Stimulated activated CD4-positive, alpha-beta T cell treated with anti-CD3 and anti-CD28 coated beads, Interleukin-12 subunit alpha, Interleukin-12 subunit beta, amount 100 ng/mL, for 4 hours (primary cell): ENCODE data around the gene SNX9.
A peak's percentile ranks its signal among the peaks of the same experiment; 100 is the strongest.

ENCODE experiments used
- DNase-seq: peaks from one replicate; pipeline ENCODE4 v3.0.0-alpha.2; 2020

The SNX9 gene

DNA sequence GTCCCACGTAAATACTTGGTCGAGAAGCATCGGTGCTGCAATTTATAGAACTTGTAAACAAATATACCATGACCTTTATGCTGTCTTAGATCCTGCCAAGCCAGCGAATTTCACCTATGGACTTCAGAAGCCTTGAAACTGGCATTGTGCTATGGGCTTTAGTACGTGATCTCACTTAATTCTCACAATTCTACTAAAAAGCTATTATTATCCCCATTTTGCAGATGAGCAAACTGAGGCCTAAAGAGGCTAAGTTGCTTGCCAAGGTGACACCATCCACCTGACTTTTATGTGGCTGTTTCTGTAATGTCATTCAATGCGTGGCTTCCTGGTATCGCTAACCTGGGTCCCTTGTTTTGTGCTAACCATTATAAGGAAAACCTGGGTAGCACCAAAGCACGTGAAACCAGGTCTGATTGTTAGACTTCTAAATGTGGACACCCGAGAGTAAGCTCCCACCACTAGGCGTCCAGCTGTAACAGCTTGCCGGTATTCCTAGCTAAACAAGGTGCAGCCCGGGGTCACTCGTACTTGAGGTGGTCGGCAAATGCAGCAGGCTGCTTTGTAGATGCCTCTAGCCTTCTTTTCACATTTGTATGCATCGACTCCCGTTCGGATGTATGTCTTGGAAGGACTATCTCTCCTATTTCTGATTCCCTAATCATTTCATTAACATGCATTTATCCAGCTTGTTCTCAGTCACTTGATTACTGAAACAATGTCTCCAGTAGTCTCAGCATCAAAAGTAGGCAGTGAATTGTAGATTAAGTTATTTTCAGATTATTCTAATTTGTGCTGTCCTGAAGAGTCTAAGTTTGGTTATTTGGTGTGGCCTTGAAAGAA is 159.7 kb downstream of the SNX9 start:
- no peak for DNase-seq

DNA sequence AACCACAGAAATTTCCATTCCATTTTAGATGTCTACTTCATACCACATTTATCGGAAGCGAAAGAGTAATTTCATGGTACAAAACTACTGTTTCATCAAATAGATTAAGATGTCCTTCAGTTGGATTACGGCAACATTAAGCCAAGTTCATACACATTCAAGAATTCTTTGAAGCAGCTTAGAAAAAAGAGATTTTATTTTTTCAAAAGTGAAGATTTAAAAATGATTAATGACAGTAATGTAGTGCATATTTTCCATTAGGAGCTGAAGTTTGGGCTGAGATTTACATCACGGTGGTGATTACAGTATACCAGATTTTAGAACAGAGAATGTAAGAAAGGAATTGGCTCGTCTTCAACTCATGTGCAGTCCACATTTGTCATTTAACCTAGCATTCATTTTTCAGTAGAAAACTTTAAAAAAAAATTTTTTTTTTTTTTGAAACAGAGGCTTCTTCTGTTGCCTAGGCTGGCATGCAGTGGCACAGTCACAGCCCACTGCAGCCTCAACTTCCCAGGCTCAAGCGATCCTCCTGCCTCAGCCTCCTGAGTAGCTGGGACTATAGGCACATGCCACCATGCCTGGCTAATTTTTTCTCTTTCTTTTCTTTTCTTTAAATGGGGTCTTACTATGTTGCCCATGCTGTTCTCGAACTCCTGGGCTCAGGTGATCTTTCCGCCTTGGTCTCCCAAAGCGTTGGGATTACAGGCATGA is 160.5 kb downstream of the SNX9 start:
- no peak for DNase-seq

DNA sequence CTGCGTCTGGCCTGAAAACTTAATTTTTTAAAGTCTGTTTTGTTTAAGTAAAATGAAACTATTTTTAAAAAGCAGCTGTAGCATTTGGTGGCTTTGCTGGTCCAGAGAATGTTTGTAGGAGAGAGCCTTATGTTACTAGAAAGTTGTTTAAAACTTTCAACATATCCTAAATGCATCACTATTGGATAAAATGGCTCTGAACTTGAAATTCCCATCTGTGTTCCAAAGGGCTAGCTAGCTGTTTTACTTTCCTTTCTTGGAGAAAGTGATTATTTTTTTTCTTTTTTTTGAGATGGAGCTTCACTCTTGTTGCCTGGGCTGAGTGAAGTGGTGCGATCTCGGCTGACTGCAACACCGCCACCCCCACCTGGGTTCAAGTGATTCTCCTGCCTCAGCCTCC is 161.1 kb downstream of the SNX9 start:
- no peak for DNase-seq

DNA sequence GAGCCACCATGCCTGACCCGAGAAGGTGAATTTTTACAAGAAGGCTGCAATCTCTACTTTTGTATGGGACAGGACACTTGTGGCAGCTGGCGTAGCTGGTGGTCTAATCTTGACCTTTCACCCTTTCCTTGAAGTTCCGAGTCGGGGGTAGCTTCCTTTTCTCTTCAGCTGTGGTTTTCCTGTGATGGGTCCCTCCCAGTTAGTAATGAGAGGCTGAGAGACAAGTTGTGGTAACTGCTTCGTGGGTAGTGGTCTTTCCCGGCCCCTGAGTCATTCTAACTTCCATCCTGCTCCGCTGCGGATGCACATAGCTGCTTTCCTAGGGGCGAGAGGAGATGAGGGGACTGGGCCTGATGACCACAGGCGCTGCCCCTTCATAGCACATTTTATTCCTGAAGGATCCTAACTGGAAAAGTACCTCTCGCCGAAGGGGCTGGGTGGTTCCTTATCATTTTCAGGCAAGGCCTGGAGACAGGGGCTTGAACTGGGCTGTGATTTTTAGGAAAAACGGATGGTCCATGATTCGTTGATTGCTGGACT is 161.7 kb downstream of the SNX9 start:
- no peak for DNase-seq

DNA sequence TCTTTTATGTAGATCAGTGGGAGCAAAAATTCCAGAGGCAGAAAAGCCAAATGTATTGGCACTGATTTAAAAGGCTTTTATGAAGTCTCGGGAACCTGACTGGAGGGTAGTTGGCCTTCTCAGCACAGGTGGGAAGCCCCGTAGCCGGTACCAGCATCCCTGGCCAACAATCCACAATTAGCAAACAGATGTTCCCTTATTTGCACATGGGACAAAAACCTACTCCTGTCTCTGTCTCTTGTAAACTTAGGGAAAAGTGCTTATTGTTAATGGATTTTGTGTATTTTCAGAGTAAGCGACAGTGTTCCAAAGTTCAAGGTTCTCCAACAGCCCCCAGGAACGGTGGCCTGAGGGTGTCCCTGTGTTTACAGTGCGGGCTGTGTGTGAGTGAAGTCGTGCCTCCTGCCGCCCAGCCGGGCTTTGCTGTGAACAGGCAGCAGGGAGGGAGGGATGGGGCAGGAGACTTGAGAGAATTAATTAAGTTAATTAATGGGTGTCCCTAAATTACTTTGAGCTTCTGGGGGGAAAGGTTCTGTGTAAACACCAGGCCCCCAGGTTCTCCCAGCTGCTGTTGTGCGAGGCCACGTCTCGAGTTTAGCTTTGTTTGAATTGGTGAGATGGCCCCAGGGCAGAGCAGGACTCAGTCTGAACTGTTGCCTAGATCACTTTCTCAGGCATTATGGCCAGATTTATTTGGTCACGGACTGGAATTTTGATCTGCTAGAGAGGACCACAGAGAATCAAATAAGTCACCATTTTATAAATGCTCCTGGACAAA is 162.5 kb downstream of the SNX9 start:
- DNase-seq = no peak

DNA sequence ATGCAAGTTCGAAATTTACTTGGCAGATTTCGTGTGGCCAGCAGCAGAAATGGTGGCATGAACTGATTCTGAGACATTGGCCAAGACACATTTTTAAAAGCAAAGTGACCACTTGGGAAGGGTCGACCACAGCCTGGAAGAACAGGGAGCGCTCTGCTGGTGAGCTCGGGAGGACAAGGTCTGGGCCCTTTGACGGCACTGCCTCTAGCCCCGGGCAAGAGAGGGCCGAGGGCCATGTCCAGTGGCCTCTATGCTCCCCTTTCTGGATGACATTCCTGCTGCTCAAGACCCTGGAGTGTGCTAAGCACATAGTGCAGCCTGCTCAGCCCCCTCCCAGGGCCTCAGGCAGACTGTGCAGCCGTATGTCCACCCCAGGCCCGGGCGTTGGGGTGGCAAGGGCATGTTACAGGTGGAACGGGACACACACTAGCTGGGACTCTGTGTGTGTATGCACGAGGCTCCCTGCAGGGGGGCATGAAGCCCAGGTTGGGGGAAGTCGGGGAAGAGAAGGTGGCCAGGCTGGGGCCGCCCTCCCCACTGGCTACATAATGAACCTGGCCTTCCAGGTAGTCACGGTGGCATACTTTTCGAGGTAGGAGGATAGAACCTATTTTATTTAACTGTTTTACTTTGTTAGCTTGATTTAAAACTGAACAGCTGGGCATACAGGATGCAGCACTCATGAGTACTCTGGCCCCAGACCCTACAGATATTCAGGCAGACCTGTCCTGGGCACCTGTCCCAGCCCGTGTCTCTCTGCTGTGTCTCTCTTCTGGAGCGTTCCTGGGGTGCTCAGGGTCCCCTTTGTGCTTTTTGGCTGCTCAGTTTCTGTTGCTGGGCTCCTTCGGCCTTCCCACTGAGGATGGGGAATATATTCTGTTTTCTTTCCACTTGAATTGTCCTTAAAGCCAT is 165.0 kb downstream of the SNX9 start:
- DNase-seq = no peak

DNA sequence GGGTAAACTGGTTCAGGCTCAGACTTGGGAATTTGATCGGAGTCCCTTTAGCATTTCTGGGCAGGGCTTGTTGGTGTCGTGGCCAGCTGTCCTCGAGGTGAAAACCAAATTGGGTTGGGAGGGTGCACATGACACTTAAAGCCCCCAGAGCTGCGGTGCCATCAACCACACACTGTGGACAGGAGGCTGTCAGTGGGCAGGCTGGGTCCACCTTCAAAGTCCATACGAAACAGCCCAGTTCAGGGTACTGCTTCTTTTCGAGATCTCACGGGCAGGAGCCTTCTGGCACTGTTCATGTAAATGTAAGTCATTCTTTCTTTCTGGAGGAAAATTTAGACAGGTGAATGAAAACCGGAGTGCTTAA is 165.6 kb downstream of the SNX9 start:
- no peak for DNase-seq

DNA sequence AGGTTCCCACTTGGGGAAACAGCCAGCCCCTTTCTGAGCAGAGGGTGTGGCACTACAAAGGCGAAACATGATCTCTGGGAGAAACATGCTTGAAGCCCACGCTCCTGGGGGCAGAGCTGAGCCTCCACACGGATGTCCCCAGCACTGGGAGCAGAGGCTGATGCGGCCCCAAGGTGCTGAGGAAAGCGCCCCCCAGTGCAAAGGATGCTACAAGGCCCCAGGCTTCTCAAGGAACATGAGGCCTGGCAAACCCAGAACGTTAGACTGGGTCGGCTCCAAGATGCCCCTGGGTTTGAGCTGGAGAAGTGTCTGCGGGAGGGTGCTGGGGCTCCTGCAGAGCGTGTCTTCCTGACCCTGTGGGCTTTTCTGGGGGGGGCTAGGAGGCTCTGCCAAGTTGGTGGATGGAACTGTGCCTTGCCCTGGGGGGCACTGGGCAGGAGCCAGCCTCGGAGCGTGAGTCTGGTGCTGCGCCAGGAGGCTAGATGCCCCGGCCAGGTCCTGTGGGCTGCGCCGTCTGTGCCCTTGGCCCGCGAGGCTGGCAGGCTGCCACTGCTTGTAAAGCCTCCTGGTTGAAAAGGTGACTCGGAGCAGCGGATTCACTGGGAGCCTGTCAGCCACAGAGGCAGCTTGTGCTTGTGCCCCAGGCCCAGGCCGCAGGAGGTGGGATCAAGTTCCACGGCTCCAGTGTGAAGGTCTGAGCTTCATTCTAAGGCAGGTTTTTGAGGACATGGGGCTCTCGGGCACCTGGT is 166.7 kb downstream of the SNX9 start:
- no peak for DNase-seq

DNA sequence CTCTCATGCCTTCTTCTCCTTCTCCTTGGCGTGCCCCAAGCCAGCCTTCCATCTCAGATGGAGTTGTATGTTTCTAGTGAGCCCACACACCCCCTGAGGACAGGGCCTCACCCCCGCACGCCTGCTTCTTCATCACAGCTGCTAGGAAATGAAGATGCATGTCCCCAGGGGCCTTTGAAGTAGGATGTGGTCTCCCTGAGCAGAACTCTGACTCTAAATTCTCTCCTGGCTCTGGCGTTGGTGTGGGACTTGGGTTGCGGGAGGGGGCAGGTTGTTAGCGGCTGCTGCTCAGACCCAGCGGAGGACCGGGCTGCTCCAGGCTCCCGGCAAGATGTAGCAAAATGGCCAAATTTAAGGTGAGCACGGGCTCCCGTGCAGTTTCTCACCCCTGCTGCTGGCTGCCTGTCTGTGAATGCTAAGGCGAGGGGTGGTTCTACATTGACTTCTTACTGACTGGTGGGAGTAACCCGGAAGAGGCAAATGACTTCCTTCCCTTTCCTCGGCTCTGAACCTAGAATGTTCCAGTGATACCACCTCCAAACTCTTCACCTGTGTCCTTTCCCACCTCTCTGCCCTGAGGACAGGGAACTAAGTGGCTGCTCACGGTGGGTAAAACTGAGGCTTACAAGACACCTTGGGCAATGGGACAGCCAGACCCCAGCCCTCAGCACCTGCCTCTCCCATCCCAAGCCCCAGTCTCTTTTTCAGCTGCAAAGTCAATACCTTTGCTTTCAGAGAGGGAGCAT is 167.4 kb downstream of the SNX9 start:
- DNase-seq = peak; percentile 20

DNA sequence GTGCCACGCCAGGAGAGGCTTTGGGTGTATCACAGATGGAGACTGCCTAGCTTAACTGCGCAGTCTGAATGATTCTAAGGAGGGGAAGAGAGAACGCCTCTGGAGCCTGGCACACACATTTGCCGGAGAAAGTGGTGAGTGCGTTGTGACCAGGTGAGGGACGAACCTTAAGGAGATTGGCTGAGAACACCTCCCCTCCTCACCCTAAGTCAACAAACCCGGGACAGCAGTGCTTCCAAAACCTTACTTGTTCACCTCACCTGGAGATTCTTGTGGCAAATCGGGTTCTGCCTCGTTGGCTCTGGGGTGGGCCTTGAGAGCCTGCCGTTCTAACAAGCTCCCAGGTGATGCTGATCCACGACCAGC is 168.0 kb downstream of the SNX9 start:
- no peak for DNase-seq

DNA sequence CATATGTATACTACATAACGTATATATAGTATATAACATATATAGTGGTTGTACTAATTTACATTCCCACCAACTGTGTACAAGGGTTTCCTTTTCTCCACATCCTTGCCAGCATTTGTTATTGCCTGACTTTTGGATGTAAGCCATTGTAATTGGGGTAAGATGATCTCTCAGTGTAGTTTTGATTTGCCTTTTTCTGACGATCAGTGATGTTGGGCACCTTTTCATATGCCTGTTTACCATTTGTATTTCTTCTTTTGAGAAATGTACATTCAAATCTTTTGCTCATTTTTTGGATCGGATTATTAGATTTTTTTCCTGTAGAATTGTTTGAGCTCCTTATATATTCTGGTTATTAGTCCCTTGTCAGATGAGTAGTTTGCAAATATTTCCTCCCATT is 170.0 kb downstream of the SNX9 start:
- DNase-seq = no peak

DNA sequence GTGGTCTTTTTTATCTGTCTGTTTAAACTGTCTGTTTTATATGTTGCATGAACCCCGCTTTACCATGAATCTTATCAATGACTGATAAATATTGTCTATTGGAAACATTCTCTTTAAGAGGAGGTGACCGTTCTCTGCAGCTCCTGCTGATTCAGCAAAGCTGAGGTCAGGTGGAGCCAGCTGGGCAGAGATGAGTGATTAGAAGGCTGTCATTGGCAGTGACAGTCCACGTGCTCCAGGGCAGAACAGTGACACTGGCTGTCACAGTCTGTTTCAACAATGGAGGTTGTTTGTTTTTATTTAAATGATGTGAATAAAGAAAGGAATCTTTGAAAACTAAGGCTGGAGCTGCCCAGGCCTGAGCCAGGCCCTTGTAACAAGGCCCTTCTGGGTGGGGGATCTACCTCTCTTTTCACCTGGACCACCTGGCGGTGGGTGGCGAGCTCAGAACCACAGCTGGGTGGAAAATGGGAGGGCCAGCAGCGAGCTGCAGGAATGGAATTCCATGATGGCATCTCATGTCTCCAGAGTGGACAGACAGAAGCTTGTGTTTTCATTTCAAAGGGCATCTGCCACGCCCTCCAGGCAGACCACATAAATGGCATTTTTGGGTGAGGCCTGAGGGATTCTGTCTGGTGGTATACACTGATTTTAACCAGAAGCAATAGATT is 171.2 kb downstream of the SNX9 start:
- no peak for DNase-seq
